HL-60 (cell line): Measurements from ENCODE around the gene MAD1L1.

Experiments used
- DNase-seq, 2 experiments: peaks; one replicate each; pipeline ENCODE4 v3.0.0-alpha.2; 2010 to 2020; ENCODE audit warnings: low read depth in 1 of 2, low spot score in 1 of 2
- H3K27ac ChIP-seq: fragments of 250-450 bp; sonication (Bioruptor Pico); replicated peaks from 2 replicates; pipeline ENCODE4 v1.5.1; 2020; ENCODE audit warnings: mild to moderate bottlenecking, moderate library complexity
- H3K27me3 ChIP-seq: fragments of 250-450 bp; sonication (Bioruptor Pico); 2 replicates; pipeline ENCODE4 v1.5.1; 2021; ENCODE audit warnings: mild to moderate bottlenecking, moderate library complexity; ENCODE audit not compliant: insufficient read depth, poor library complexity, severe bottlenecking
- H3K4me3 ChIP-seq: replicated peaks from 2 replicates; pipeline ENCODE4 v1.5.1; 2011; ENCODE audit warnings: mild to moderate bottlenecking, control low read depth, low read length; ENCODE audit not compliant: insufficient read depth
- CTCF ChIP-seq: IDR thresholded peaks from one replicate; pipeline ENCODE4 v1.5.1; 2011; ENCODE audit warnings: low read length, control low read depth, inconsistent platforms; ENCODE audit not compliant: insufficient read depth
- GABPA ChIP-seq: IDR thresholded peaks from 2 replicates; pipeline ENCODE4 v1.6.1; 2012; ENCODE audit warnings: low read depth
- POLR2AphosphoS5 ChIP-seq: IDR thresholded peaks from 2 replicates; pipeline ENCODE4 v1.6.1; 2012; ENCODE audit warnings: low read depth
- REST ChIP-seq: IDR thresholded peaks from 2 replicates; pipeline ENCODE4 v1.6.1; 2012; ENCODE audit warnings: low read depth; ENCODE audit not compliant: insufficient replicate concordance
- SPI1 ChIP-seq: IDR thresholded peaks from 2 replicates; pipeline ENCODE4 v1.6.1; 2012; ENCODE audit warnings: low read depth, mild to moderate bottlenecking, borderline replicate concordance

The MAD1L1 gene

GRCh38 chr7:1864161-1864940 is 368.4 kb downstream of the MAD1L1 start:
- no peaks in the 10 kb centered on the region for H3K27me3 ChIP-seq
- no peak overlapping the region for H3K4me3 ChIP-seq
- H3K27ac ChIP-seq: no peak overlapping the region
- DNase-seq: no peak
- no peak for TF ChIP-seq POLR2AphosphoS5
- TF ChIP-seq GABPA: no peak
- TF ChIP-seq REST: no peak
- no peak for TF ChIP-seq SPI1
- TF ChIP-seq CTCF: no peak

GRCh38 chr7:1863091-1863900 is 369.4 kb downstream of the MAD1L1 start:
- H3K27ac ChIP-seq: no peak overlapping the region
- TF ChIP-seq REST: no peak
- TF ChIP-seq GABPA: no peak
- TF ChIP-seq POLR2AphosphoS5: no peak
- no peak for TF ChIP-seq CTCF
- no peak for TF ChIP-seq SPI1
- H3K4me3 ChIP-seq: no peak overlapping the region
- DNase-seq: no peak
- H3K27me3 ChIP-seq: no peaks in the 10 kb centered on the region

GRCh38 chr7:1862560-1862959 is 370.2 kb downstream of the MAD1L1 start:
- Histone ChIP-seq H3K27ac (no peak overlapping the region), H3K27me3 (no peaks in the 10 kb centered on the region), H3K4me3 (no peak overlapping the region)
- no peak for DNase-seq
- TF ChIP-seq POLR2AphosphoS5: no peak
- TF ChIP-seq SPI1: no peak
- TF ChIP-seq CTCF: no peak
- TF ChIP-seq GABPA: no peak
- TF ChIP-seq REST: no peak
